ENCODE data around the gene AMDHD1. TPM values are rescaled to one million over a fixed set of nuclear protein-coding genes. Genes with fewer than 3 reads are reported as not detected.

AMDHD1 gene
- total RNA-seq, 1 donor from 2014 or later, result not detected

- no peaks in the 10 kb centered on the region for H3K36me3 Mint-ChIP-seq
- H3K9me3 Mint-ChIP-seq, result no peaks in the 10 kb centered on the region
- TF ChIP-seq, protein P1, sequence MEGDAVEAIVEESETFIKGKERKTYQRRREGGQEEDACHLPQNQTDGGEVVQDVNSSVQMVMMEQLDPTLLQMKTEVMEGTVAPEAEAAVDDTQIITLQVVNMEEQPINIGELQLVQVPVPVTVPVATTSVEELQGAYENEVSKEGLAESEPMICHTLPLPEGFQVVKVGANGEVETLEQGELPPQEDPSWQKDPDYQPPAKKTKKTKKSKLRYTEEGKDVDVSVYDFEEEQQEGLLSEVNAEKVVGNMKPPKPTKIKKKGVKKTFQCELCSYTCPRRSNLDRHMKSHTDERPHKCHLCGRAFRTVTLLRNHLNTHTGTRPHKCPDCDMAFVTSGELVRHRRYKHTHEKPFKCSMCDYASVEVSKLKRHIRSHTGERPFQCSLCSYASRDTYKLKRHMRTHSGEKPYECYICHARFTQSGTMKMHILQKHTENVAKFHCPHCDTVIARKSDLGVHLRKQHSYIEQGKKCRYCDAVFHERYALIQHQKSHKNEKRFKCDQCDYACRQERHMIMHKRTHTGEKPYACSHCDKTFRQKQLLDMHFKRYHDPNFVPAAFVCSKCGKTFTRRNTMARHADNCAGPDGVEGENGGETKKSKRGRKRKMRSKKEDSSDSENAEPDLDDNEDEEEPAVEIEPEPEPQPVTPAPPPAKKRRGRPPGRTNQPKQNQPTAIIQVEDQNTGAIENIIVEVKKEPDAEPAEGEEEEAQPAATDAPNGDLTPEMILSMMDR (IDR thresholded peaks at IDR 0.05; ENCODE audit: unreplicated experiment), result no peak
- no peaks in the 10 kb centered on the region for H3K4me1 Mint-ChIP-seq
- no peak overlapping the region for H3K4me3 Mint-ChIP-seq
- DNase-seq (ENCODE audit: low spot score in 2 of 2, unreplicated experiment in 2 of 2), result no peak
- peaks cover 10% of the 10 kb centered on the region for H3K27me3 Mint-ChIP-seq (ENCODE audit: low read depth)
- no peak overlapping the region for H3K27ac Mint-ChIP-seq
Observed at GRCh38 chr12:95986635-95987570, 43.8 kb downstream of the AMDHD1 start.

DNA sequence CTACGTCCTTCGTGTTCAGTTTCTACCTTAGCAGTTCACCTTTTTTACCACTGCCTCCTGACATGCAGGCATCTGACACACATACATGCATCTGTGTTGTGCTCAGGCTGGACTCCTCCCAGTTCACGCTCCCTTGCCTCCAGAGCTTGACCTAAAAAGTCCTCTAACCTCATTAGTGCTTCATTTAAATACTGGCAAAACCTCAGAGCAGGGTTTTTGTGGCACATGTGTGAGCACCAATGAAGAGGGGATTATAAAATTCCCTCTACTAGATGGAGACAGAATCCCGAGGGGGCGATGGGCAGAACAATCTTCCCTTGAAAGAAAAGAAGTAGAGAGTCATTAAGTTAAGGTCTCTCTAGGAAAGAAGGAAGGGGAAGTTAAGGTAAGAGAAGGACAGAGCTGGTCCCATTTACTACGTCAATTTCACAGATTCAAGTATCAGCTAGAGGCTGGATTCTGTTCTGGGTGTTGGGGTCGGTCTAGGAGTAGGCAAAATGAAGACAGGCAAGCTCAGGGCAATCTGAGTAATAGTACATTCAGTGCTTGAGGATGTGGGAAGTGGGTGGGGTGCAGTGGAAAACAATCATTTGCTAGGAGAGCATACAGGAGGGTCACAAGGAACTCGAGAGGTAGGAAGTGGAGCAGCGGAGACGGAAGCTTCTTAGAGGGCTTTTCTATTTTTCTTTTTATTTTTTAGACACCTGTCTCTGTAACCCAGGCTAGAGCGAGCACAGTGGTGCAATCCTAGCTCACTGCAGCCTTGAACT lies 45.6 kb downstream of the AMDHD1 start:
- Mint-ChIP-seq H3K9me3 (no peaks in the 10 kb centered on the region), H3K4me1 (no peaks in the 10 kb centered on the region)

DNA sequence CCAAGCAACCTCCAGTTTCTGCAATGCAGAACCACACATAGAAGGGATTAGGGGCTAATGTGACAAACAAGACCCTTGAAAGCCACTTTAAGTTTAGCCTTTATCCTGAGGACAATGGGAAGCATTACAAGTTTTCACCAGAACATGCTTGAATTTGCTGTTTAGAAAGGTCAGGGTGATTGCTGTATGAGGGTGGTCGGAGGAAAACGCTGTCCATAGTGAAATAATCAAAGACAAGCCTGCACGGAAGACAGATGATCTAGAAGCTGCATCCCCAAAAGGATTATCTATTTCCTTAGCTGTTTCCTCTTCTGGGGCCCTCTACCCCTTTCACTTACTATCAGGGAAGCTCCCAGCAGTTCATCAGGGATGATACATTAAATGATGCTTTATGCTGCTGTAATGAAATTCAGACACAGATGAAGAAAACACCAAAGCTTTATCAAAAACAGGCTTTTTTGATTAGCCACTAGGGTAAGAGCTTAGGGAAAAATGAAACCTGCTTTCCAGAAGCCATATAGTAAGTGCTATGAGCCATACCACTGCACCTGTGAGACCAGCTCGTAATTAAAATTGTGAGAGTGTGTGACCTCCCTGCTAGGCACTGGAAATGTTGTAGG lies 46.5 kb downstream of the AMDHD1 start:
- Mint-ChIP-seq H3K27me3 (ENCODE audit: low read depth) (peaks cover 17% of the 10 kb centered on the region), H3K4me3 (no peak overlapping the region), H3K4me1 (no peaks in the 10 kb centered on the region), H3K36me3 (no peaks in the 10 kb centered on the region), H3K9me3 (no peaks in the 10 kb centered on the region), H3K27ac (no peak overlapping the region)
- TF ChIP-seq, protein P1 (IDR thresholded peaks at IDR 0.05; ENCODE audit: unreplicated experiment), result no peak
- no peak for DNase-seq (ENCODE audit: low spot score in 2 of 2, unreplicated experiment in 2 of 2)

More for the DNA sequence above, 45.6 kb downstream of the AMDHD1 start:
- no peaks in the 10 kb centered on the region for H3K36me3 Mint-ChIP-seq
- peaks cover 17% of the 10 kb centered on the region for H3K27me3 Mint-ChIP-seq (ENCODE audit: low read depth)
- no peak overlapping the region for H3K27ac Mint-ChIP-seq
- TF ChIP-seq, protein P1 (IDR thresholded peaks at IDR 0.05; ENCODE audit: unreplicated experiment), result no peak
- no peak overlapping the region for H3K4me3 Mint-ChIP-seq
- DNase-seq (ENCODE audit: low spot score in 2 of 2, unreplicated experiment in 2 of 2), result no peak

- no peaks in the 10 kb centered on the region for H3K9me3 Mint-ChIP-seq
- H3K4me3 Mint-ChIP-seq, result no peak overlapping the region
- no peaks in the 10 kb centered on the region for H3K4me1 Mint-ChIP-seq
- H3K36me3 Mint-ChIP-seq, result no peaks in the 10 kb centered on the region
- no peak for DNase-seq (ENCODE audit: low spot score in 2 of 2, unreplicated experiment in 2 of 2)
- H3K27ac Mint-ChIP-seq, result no peak overlapping the region
- H3K27me3 Mint-ChIP-seq (ENCODE audit: low read depth), result peaks cover 17% of the 10 kb centered on the region
- TF ChIP-seq, protein P1 (IDR thresholded peaks at IDR 0.05; ENCODE audit: unreplicated experiment), result no peak
Observed at GRCh38 chr12:95990136-95990535, 47.0 kb downstream of the AMDHD1 start.

- Mint-ChIP-seq H3K27me3 (ENCODE audit: low read depth) (peaks cover 10% of the 10 kb centered on the region), H3K9me3 (no peaks in the 10 kb centered on the region), H3K36me3 (no peaks in the 10 kb centered on the region), H3K4me1 (peaks cover 4% of the 10 kb centered on the region), H3K27ac (no peak overlapping the region), H3K4me3 (no peak overlapping the region)
- TF ChIP-seq, protein P1 (IDR thresholded peaks at IDR 0.05; ENCODE audit: unreplicated experiment), result no peak
- no peak for DNase-seq (ENCODE audit: low spot score in 2 of 2, unreplicated experiment in 2 of 2)
Observed at GRCh38 chr12:95993907-95994306, 50.8 kb downstream of the AMDHD1 start.

Data from mesothelial cell of epicardium (in vitro differentiated cells).